Suprapubic skin (tissue), 4 donors: ENCODE data around the gene TMEM254. TPM values are rescaled to one million over a fixed set of nuclear protein-coding genes. Genes with fewer than 3 reads are reported as not detected.
"Not testable (repeated sequence)": the region's sequence is repeated elsewhere in the genome, so short reads cannot be mapped to it uniquely, and the experiment has no call there.

Experiments
- DNase-seq, 2 donors: peaks; one replicate each; pipeline ENCODE4 v3.0.0-alpha.2; 2019; ENCODE audit warnings: low spot score in 2 of 2
- H3K27ac ChIP-seq: fragments of 200-600 bp; sonication (generic); one replicate; pipeline ENCODE4 v1.5.1; 2019
- H3K27me3 ChIP-seq: fragments of 200-600 bp; sonication (generic); one replicate; pipeline ENCODE4 v1.5.1; 2019
- H3K36me3 ChIP-seq: fragments of 200-600 bp; sonication (generic); one replicate; pipeline ENCODE4 v1.5.1; 2019
- H3K4me1 ChIP-seq: fragments of 200-600 bp; sonication (generic); one replicate; pipeline ENCODE4 v1.5.1; 2019
- H3K4me3 ChIP-seq: fragments of 200-600 bp; sonication (generic); one replicate; pipeline ENCODE4 v1.5.1; 2019; ENCODE audit warnings: mild to moderate bottlenecking
- H3K9me3 ChIP-seq: fragments of 200-600 bp; sonication (generic); one replicate; pipeline ENCODE4 v1.5.1; 2019
- EP300 ChIP-seq: sonication (generic); formaldehyde crosslinking; IDR thresholded peaks from one replicate; pipeline ENCODE4 v1.6.1; 2017; ENCODE audit warnings: antibody characterized with exemption
- POLR2A ChIP-seq, 2 donors: fragments of 450-650 bp; IDR thresholded peaks; one replicate each; pipeline ENCODE4 v1.6.1; 2017; ENCODE audit warnings: antibody characterized with exemption in 2 of 2, mild to moderate bottlenecking in 2 of 2, moderate library complexity in 2 of 2
- POLR2AphosphoS5 ChIP-seq, 3 donors: sonication (generic); formaldehyde crosslinking; IDR thresholded peaks; one replicate each; pipeline ENCODE4 v1.6.1; 2017; ENCODE audit warnings: antibody characterized with exemption in 3 of 3
- whole genome bisulfite sequencing: methylation state at CpG from one replicate; pipeline ENCODE4 v1.1.5; 2018; 5-methylcytosine and 5-hydroxymethylcytosine counted together
- total RNA-seq, 4 donors: library from RNA; depleted of rRNA; stranded (reverse); fragments of >200 nt; gene quantifications; one replicate each; pipeline ENCODE4 v1.1.0, GENCODE V29; 2016
- TF ChIP-seq, protein P1 (sequence below), 2 donors: fragments of 200-600 bp in 1 of 2; fragments of 450-650 bp in 1 of 2; sonication (generic) in 1 of 2; IDR thresholded peaks; one replicate each; pipeline ENCODE4 v1.5.1; 2016 to 2019; ENCODE audit warnings: antibody characterized with exemption in 2 of 2, mild to moderate bottlenecking in 1 of 2, moderate library complexity in 1 of 2

Gene TMEM254, protein sequence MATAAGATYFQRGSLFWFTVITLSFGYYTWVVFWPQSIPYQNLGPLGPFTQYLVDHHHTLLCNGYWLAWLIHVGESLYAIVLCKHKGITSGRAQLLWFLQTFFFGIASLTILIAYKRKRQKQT
- 10 to 100 TPM; 34.0 to 90.8 (median 77.2) TPM for total RNA-seq

DNA sequence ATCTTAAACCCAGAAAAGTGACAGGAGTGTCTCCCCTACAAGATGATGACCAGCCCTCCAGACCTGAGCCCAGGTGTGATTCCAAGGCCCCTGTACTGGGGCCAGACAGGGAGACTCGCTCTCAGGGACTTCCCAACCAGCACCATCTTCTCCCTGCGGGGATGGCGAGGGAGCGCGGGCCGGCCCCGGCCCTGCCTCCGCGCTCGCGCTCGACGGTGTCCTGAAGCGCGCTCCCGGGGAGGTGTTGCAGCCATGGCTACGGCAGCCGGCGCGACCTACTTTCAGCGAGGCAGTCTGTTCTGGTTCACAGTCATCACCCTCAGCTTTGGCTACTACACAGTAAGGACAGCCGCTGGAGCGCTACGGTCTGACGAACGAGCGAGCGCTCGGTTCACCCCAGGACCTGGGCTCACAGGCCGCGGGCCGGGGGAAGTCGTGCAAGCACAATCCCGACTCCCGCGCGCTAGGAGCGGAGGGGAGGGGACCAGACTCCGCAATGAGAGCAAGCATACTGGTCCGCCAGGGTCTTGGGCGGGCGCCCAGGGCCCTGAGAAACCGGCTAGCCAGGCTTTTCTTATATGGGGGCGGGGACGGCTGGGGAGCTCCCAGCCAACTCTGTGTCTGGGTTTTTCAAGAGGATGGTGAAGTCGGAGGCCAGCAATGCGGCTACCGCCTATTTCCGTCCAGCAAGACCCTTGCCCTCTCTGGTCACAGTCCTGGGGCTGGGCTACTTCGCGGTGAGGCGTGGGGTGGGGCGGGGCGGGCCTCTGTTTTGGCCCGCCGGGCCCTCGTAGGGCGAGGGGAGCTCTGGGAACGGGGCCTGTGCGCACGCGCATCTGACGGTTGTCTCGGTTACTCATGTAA, at the start of gene TMEM254:
TSS of gene TMEM254 (plus strand) at position 218 of the 864 bp plus-strand sequence. CDS start at position 253, 35 bp downstream.
- Histone ChIP-seq H3K4me1 (peaks cover 29% of the 10 kb centered on the region), H3K27ac (peak within 1 kb of the TSS; percentile 95), H3K36me3 (peaks cover under 1% of the 10 kb centered on the region), H3K27me3 (no peaks in the 10 kb centered on the region), H3K9me3 (no peaks in the 10 kb centered on the region), H3K4me3 (peak within 1 kb of the TSS; percentile 73)
- TF ChIP-seq POLR2A (IDR thresholded peaks at IDR 0.05): peak; percentile 8 to 33
- peak in 2 of 3 donors; percentile 43 to 83 for TF ChIP-seq POLR2AphosphoS5 (IDR thresholded peaks at IDR 0.05)
- no peak for TF ChIP-seq EP300
- DNase-seq: peak; percentile 92 to 95
- 0% methylated on average over 46 of the region's 64 CpGs for WGBS

DNA sequence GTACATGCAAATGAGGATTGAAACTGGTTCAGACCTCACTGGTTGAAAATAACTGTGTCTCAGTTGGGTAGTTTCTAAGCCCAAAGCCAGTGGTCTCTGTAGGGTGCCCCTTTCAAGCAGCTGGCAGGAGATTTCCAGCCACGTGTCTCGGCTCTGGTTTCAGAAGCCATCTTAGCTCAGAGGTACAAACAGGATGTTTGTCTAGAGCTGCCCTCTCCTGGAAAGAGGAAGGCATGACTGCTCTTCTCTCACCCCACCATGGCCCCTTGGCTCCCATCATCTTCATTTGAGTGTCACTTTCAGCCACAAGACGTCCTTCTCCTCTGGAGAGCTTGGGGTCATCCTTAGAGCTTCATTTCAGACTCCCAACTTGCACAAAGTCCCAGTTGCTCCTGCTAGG, 49.3 kb upstream of the TMEM254 start:
- H3K4me3 ChIP-seq, H3K4me1 ChIP-seq, H3K36me3 ChIP-seq, DNase-seq, H3K9me3 ChIP-seq, H3K27me3 ChIP-seq, H3K27ac ChIP-seq: not testable (repeated sequence)
- WGBS: 22% methylated on average over 1 of the region's 3 CpGs

DNA sequence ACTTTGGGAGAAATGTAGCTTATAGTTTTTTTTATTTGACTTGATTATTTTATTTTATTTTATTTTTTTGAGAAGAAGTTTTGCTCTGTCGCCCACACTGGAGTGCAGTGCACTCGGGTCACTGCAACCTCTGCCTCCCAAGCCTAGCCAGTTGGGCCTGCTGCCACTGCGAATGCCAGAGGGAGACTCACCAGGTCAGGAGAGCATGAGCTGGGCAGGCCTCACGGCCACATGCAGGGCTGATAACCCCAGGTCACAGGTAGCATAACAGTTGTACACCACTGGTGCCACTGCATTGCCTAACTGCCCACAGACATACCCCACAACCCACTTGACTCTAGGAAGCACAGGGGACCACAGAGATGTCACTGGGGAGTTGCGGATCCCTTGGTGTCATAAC, 48.6 kb upstream of the TMEM254 start:
- H3K4me1 ChIP-seq, H3K4me3 ChIP-seq, DNase-seq, H3K9me3 ChIP-seq, H3K27ac ChIP-seq, H3K27me3 ChIP-seq, H3K36me3 ChIP-seq: not testable (repeated sequence)
- 42% methylated on average over 3 of the region's 5 CpGs for WGBS

DNA sequence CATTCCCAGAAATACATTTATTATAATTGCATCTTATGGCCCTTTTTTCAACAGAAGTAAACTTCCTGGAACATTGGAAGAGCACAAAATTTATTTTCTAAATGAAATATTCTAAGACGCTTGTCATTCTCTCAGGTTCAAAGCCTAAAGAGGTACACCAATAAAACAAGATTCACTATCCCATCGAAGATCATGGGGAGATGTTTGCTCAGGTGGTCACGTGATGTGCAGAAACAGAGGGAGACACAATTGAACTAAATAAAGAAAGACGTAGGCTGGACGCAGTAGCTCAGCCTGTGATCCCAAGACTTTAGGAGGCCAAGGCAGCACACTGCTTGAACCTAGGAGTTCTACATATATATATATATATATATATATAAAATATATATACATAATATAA, 46.0 kb upstream of the TMEM254 start:
- TF ChIP-seq EP300: no peak
- TF ChIP-seq, protein P1, sequence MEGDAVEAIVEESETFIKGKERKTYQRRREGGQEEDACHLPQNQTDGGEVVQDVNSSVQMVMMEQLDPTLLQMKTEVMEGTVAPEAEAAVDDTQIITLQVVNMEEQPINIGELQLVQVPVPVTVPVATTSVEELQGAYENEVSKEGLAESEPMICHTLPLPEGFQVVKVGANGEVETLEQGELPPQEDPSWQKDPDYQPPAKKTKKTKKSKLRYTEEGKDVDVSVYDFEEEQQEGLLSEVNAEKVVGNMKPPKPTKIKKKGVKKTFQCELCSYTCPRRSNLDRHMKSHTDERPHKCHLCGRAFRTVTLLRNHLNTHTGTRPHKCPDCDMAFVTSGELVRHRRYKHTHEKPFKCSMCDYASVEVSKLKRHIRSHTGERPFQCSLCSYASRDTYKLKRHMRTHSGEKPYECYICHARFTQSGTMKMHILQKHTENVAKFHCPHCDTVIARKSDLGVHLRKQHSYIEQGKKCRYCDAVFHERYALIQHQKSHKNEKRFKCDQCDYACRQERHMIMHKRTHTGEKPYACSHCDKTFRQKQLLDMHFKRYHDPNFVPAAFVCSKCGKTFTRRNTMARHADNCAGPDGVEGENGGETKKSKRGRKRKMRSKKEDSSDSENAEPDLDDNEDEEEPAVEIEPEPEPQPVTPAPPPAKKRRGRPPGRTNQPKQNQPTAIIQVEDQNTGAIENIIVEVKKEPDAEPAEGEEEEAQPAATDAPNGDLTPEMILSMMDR (IDR thresholded peaks at IDR 0.05): no peak
- no peak for TF ChIP-seq POLR2A (IDR thresholded peaks at IDR 0.05)
- no peak for TF ChIP-seq POLR2AphosphoS5 (IDR thresholded peaks at IDR 0.05)

DNA sequence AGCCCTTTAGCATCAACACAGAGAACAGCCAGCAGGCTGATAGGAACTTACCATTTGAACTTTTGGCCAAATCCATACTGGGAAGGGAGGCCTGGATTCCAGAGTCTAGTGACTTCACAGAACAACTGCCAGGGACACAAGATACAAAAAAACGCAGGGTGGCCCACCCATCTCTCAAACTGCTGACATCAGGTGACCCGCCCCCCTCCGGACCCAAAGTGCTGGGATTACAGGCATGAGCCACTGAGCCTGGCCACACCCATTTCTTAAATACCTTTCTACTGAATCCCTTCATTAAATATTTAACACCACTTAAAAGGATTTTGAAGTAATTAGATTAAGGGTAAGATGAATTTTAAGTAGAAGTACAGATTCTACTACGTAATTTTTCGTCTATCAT, 43.7 kb upstream of the TMEM254 start:
- not testable (repeated sequence) for H3K27me3 ChIP-seq, H3K27ac ChIP-seq, H3K9me3 ChIP-seq, H3K4me1 ChIP-seq, DNase-seq, H3K36me3 ChIP-seq, H3K4me3 ChIP-seq
- WGBS: 60% methylated on average over 5 of the region's 5 CpGs

More for the DNA sequence above, 46.0 kb upstream of the TMEM254 start:
- WGBS: 92% methylated on average over 5 of the region's 5 CpGs
- H3K4me1 ChIP-seq: no peaks in the 10 kb centered on the region
- no peaks in the 10 kb centered on the region for H3K9me3 ChIP-seq
- H3K27me3 ChIP-seq: no peaks in the 10 kb centered on the region
- H3K36me3 ChIP-seq: no peaks in the 10 kb centered on the region
- no peak for DNase-seq
- no peak overlapping the region for H3K27ac ChIP-seq
- no peak overlapping the region for H3K4me3 ChIP-seq

DNA sequence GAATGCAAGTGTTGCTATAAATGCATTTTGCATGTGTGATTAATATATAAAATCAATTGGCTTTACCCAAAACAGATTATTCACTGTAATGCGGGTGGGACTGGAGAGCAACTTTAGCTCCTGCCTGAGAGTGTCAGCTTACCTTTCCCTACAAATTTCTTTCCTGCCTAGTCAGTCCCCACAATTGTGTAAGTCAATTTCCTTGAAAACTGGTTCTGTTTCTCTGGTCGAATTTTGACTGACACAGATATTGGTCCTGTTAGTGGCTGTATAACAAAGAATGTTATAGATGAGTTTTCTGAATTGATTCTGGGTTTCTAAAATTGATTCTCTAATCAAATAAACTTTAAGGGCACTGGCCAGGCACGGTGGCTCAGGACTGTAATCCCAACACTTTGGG, 43.0 kb upstream of the TMEM254 start:
- not testable (repeated sequence) for H3K27ac ChIP-seq, H3K4me3 ChIP-seq, H3K36me3 ChIP-seq, H3K27me3 ChIP-seq, DNase-seq, H3K9me3 ChIP-seq, H3K4me1 ChIP-seq
- 77% methylated on average over 3 of the region's 3 CpGs for WGBS

DNA sequence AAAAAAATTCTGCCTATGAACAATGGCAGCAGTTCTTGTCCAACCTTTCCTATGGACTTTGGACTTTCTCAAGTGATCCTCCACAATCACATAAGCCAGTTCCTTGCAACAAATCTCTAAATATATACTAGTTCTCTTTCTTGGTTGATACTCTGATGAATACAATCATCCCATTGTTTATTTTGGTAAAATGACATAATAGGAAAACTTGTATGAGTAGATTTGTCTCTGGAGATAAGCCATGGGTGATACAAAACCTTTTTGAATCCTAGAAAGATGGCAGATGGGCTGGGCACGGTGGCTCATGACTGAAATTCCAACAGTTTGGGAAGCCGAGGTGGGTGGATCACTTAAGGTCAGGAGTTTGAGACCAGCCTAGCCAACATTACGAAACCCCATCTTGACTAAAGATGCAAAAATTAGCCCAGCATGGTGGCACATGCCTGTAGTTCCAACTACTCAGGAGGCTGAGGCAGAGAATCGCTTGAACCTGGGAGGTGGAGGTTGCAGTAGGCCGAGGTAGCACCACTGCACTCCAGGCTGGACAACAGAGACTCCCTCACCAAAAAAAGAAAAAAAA, 41.5 kb upstream of the TMEM254 start:
- H3K27ac ChIP-seq, H3K9me3 ChIP-seq, H3K27me3 ChIP-seq, H3K36me3 ChIP-seq, H3K4me3 ChIP-seq, H3K4me1 ChIP-seq, DNase-seq: not testable (repeated sequence)
- 83% methylated on average over 5 of the region's 5 CpGs for WGBS

DNA sequence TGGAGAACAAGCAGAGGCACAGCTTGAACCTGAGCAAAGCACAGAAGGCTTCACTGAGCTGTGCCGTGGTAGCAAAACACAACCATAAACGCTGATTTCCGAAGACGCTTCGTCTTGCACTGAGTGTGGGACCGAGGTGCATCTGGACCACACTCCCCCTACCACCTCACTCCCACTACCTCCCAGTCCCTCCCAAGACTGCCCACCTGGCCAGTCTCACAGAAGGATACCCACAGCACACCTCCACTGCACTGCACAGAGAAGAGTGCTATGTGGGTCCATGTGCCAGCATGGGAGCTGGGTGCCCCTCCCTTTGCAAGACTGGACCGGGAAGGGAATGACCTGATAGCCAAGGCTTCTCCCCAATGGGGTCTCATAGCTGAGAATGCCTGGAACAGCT, 40.2 kb upstream of the TMEM254 start:
- DNase-seq, H3K27ac ChIP-seq, H3K9me3 ChIP-seq, H3K4me1 ChIP-seq, H3K27me3 ChIP-seq, H3K4me3 ChIP-seq, H3K36me3 ChIP-seq: not testable (repeated sequence)
- WGBS: 80% methylated on average over 1 of the region's 7 CpGs

DNA sequence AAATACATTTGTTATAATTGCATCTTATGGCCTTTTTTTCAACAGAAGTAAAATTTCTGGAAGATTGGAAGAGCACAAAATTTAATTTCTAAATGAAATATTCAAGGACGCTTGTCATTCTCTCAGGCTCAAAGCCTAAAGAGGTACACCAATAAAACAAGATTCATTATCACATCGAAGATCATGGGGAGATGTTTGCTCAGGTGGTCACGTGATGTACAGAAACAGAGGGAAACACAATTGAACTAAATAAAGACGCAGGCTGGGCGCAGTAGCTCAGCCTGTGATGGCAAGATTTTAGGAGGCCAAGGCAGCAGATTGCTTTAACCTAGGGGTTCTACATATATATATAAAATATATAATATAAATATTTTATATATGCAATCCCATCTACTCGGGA, 37.3 kb upstream of the TMEM254 start:
- TF ChIP-seq POLR2AphosphoS5 (IDR thresholded peaks at IDR 0.05): no peak
- no peak for TF ChIP-seq EP300
- no peak for TF ChIP-seq POLR2A (IDR thresholded peaks at IDR 0.05)
- TF ChIP-seq, protein P1 (IDR thresholded peaks at IDR 0.05): no peak
- Histone ChIP-seq H3K36me3 (no peaks in the 10 kb centered on the region), H3K4me3 (no peak overlapping the region), H3K9me3 (no peaks in the 10 kb centered on the region), H3K4me1 (no peaks in the 10 kb centered on the region), H3K27me3 (no peaks in the 10 kb centered on the region), H3K27ac (no peak overlapping the region)
- no peak for DNase-seq
- 95% methylated on average over 6 of the region's 6 CpGs for WGBS

DNA sequence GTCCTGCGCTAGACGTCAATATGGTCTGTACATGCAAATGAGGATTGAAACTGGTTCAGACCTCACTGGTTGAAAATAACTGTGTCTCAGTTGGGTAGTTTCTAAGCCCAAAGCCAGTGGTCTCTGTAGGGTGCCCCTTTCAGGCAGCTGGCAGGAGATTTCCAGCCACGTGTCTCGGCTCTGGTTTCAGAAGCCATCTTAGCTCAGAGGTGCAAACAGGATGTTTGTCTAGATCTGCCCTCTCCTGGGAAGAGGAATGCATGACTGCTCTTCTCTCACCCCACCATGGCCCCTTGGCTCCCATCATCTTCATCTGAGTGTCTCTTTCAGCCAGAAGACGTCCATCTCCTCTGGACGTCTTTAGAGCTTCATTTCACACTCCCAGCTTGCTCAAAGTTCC, 33.5 kb upstream of the TMEM254 start:
- H3K27me3 ChIP-seq, H3K9me3 ChIP-seq, H3K4me1 ChIP-seq, DNase-seq, H3K36me3 ChIP-seq, H3K4me3 ChIP-seq, H3K27ac ChIP-seq: not testable (repeated sequence)
- 73% methylated on average over 6 of the region's 6 CpGs for WGBS
